GM19467 (cell line): ENCODE measurements around the gene ZBED4.

Experiments used
- ATAC-seq: cut with Tn5 transposase; IDR thresholded peaks from one replicate; pipeline ENCODE4 v1.9.1; 2021; ENCODE audit warnings: mild to moderate bottlenecking, moderate library complexity; ENCODE audit not compliant: unreplicated experiment

Gene ZBED4

DNA sequence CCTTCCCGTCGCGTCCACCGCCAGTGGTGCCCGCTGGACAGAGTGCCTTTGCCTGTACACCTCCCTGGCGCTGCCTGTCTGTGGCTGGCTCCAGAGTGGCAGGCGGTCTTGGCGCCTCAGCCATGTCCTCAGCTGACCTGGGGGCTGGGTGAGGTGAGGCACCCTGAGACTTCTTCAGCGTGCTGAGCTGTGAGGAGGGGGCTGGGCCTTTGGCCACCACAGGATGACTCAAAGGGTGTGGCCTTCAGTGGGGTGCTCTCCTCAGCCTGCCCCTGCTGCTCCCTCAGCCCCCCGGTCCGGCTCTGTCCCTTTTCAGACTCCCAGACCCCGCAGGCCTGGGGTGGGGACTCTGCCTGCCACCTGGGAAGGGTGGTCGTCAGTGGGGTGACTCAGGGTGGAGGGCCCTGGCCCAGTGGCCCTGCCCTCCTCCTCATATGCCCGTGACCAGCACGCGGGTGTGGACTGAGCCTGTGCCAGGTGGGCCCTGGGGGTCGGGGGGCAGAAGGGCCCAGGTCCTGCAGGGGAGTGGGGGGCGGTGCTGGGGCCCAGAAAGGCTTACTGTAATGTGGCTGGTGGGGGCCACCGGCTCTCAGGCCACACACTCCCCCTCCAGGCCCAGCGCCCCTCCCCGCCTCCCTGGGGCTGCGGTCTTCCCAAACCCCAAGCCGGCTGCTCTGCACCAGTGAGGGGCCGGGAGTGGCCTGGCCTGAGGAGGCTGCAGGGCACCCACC, 80.7 kb downstream of the ZBED4 start:
- ATAC-seq = no peak

DNA sequence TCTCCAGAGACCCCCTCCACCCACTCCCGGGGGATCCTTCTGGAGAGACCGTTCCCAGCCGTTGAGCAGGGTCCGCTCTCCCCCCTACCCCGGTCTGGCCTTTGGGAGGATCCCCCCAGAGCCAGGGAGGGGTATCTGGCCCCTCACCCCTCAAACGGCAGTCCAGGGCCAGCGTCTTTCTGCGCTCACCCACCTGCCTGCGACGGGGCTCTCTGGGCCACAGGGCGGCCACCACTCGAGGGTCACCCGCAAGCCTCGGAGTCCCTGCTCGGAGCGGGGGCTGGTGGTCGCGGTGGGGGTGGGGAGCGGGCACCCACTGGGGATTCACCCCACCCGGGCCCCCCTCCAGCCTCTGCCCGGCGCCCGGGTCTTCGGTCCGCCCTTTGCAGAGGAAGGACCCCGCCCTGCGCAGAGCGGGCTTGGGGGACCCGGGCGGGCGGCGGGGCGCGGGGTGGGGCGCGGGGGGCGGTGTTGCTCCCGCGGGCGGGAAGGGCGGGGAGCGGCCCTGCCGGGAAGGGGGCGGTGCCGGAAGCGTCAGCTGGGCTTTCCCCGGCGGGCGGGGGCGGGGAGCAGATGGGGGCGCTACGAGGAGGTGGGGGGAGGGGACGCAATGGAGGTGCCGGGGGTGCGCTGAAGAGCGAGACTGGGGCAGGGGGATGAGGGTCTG, 81.4 kb downstream of the ZBED4 start:
- no peak for ATAC-seq

- ATAC-seq = no peak
Measured at GRCh38 chr22:49935561-49935960, 81.9 kb downstream of the ZBED4 start.

DNA sequence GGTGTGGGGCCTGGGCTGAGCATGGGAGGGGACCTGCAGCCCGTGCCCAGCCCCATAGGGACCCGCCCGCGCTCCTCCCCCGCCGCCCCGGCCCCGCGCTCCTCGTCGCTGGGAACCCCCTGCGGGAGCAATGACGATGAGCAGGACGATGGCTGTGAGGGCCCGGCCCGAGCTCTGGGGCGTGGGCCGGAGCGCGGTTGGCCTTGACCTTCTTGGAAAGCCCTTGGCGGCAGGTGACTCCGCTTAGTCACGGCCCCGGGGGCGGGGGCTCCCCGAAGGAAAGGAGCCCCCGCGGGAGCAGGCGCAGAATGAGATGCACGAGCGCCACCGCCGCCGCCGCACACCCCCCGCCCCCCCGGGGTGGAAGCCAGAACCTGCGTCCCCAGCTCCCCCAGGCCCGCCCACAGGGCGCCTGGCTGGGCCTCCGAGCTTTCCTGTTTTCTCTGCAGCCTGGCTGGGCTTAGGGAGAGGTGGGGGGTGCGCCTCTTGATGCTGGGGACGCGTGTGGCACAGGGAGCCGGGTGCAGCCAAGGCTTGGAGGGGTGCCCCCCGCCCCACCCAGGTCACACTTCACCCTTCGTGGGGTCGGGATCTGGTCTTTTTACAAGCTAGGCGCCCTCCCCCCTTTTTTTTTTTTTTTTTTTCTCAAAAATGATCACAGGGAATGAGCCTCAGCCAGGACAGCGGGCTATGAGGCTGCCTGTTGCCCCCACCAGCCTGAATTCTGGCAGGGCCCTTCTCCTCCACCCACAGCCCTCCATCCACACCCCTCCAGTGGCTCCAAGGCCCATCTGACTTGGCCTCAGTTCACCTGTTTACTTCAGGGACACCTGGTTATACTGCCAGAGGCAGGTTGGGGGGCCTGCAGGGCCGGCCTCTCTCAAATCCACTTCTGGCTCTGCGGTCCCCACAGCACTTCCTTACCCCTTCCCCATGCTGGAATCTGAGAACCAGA, 82.7 kb downstream of the ZBED4 start:
- peak; percentile 44 for ATAC-seq

- ATAC-seq = no peak
Measured at GRCh38 chr22:49936973-49937757, 83.5 kb downstream of the ZBED4 start.

GRCh38 chr22:49937758-49938564, 84.3 kb downstream of the ZBED4 start:
- ATAC-seq = no peak

DNA sequence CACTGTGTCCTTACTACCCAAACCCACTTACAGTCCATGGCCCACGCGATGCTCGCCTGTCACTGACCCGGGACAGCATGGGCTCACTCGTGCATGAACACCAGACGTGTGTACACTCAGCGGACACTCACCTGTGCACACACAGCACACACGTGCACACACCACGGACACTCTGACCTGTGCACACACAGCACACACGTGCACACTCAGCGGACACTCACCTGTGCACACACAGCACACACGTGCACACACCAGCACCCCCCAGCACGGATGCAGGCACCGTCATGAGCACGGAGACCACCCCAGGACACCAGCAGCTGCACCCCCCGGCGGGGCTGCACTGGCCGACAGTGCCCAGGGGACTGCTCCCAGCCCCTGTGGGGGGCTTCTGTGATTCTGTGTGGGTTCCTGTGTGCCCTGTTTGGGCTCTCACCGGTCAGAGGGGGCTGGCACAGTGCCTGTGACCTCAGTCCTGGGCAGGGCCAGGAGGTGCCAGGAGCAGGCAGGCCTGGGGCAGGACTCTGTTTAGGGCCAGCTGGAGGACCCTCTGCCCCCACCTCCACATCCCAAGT, 85.0 kb downstream of the ZBED4 start:
- ATAC-seq = no peak
